Measurements from ENCODE around the gene TTC5.
"Not testable (repeated sequence)": the region's sequence is repeated elsewhere in the genome, so short reads cannot be mapped to it uniquely, and the experiment has no call there.

TTC5 gene

DNA sequence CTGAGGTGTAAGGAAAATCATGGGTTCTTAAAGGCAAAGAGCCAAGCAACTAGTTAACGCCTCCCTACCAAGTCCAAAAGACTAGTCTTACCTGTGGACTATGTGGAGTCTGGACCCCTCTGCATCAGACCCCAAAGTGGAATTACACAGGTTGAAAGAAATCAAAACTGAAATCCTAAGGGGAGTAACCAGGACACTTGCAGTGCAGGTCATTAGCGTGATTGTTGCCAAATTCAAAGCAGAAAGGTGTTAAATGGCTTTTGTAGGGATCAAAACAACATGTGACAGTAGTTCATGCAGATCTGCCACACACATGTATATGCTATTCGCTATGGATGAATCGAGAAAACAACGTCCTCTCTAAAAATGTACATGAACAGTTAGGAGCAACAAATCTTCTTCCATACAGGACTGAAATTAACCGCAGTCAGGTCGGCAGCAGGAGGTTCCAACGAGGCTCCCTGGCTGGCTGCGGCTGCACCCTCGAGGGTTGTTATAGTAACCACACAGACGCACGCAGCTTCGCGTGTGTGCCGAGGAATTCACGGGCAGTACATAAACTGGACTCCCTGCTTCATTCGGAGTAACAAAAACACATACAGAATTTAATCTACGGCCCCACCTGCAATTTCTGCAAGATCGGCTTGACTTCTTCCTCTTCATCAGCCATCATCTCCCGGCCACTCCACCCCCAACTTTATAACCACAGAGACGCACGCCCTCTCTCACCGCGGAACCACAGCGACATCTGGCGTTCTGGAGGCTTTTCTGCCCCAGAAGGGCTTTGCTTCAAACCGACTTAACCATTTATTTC lies at the start of gene TTC5:
TTC5 (minus strand) TSS at position 687 of the 814 bp plus-strand sequence; CDS start at position 673, 14 bp downstream.
- in situ Hi-C loops (cut with HindIII; ENCODE audit: low sequenced_read_pairs): no loop called here

DNA sequence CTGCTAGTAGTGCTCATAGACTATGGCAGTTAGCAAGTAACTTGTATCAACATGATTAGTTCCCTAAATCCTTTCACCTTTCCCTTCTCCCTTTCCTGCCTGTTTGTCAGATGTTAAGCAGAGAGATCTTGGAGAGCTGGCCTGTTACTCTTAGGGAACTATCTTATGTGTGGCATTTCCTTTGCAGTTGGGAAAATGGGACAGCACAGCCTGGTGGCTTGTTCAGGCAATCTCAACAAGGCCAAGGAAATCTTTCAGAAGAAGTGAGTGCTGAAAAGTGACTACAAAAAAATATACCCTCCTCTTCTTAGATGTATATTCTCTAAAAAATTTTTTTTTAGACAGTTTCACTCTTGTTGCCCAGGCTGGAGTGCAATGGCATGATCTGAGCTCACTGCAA lies 45.1 kb upstream of the TTC5 start:
- in situ Hi-C loops (cut with HindIII; ENCODE audit: low sequenced_read_pairs): no loop called here

GRCh38 chr14:20350282-20350681 lies 44.5 kb upstream of the TTC5 start:
- in situ Hi-C loops (cut with HindIII; ENCODE audit: low sequenced_read_pairs): no loop called here

DNA sequence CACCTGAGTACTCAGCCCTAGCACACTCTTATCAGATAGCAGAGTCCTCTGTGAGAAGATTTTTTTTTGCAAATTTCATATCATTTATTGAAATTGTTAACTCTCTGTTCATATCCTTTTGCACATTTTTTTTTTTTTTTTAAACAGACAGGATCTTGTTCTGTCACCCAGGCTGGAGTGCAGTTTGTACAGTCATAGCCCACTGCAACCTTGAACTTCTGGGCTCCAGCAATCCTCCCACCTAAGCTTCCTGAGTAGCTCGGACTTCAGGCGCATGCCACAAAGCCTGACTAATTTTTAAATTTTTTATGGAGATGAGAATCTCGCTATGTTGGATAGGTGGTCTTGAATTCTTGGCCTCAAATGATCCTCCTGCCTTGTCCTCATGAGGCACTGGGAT lies 42.0 kb upstream of the TTC5 start:
- in situ Hi-C loops (cut with HindIII; ENCODE audit: low sequenced_read_pairs): no loop called here

GRCh38 chr14:20346713-20347112 lies 41.0 kb upstream of the TTC5 start:
- in situ Hi-C loops (cut with HindIII; ENCODE audit: low sequenced_read_pairs): no loop called here

DNA sequence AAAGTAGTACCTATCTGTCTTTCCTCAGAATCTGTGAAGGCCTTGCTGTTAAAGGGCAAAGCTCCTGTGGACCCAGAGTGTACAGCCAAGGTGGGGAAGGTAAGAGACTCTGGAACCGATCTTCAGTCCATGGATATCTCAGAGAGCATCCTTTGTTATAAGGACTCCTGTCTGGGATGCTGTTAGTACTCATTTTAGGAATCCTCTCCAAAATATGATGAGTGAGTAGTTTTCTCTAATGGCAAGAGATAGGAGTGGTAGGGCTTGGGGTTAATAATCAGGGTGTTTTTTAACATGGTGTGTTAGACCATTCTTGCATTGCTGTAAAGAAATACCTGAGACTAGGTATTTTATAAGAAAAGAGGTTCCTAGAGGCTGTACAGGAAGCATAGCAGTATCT lies 39.6 kb upstream of the TTC5 start:
- in situ Hi-C loops (cut with HindIII; ENCODE audit: low sequenced_read_pairs): no loop called here

- in situ Hi-C loops (cut with HindIII; ENCODE audit: low sequenced_read_pairs): no loop called here
Observed at GRCh38 chr14:20343862-20344220, 38.1 kb upstream of the TTC5 start.

DNA sequence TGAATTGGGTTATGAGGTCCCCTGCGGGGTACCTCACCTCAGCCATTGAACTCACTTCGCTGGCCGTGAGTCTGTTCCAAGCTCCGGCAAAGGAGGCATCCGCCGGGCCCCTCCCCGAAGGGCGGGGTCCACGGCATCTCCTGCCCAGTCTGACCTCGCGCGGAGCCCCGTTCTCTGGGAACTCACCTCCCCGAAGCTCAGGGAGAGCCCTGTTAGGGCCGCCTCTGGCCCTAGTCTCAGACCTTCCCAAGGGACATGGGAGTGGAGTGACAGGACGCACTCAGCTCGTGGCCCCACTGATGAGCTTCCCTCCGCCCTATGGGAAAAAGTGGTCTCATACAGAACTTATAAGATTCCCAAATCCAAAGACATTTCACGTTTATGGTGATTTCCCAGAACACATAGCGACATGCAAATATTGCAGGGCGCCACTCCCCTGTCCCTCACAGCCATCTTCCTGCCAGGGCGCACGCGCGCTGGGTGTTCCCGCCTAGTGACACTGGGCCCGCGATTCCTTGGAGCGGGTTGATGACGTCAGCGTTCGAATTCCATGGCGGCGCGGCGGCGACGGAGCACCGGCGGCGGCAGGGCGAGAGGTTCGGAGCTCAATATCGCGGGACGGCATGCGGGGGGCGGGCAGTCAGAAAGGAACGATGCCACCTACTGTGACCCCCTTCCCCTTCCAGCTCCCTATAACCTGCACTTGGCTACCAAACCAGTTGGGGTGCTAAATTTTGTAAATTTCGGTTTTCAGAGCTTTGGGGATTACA lies 37.5 kb upstream of the TTC5 start, which contains the start of gene PARP2:
PARP2 (plus strand) TSS at position 544 of the 770 bp plus-strand sequence; CDS start at position 551, 7 bp downstream.
- in situ Hi-C loops (cut with HindIII; ENCODE audit: low sequenced_read_pairs): no loop called here

DNA sequence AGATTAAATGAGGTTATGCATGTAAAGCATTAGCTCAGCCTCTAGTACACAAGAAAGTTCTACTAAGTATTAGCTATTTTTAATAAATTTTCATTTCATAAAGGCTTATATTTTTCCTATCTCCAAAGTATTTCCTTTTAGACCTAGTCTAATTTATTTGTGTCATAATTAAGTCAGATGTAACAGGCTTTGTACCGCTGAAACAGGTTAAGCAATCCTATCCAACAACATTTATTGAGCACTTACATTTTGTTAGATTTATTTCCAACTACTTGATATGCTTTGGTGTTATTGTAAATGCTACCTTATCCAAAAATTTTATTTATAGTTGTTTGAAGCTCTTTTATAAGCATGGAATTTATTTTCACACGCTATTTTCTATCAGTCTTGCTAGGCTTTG lies 35.9 kb upstream of the TTC5 start:
- in situ Hi-C loops (cut with HindIII; ENCODE audit: low sequenced_read_pairs): no loop called here

GRCh38 chr14:20341032-20341431 lies 35.3 kb upstream of the TTC5 start:
- in situ Hi-C loops (cut with HindIII; ENCODE audit: low sequenced_read_pairs): not testable (repeated sequence)

- in situ Hi-C loops (cut with HindIII; ENCODE audit: low sequenced_read_pairs): no loop called here
Observed at GRCh38 chr14:20334017-20334416, 28.3 kb upstream of the TTC5 start.

DNA sequence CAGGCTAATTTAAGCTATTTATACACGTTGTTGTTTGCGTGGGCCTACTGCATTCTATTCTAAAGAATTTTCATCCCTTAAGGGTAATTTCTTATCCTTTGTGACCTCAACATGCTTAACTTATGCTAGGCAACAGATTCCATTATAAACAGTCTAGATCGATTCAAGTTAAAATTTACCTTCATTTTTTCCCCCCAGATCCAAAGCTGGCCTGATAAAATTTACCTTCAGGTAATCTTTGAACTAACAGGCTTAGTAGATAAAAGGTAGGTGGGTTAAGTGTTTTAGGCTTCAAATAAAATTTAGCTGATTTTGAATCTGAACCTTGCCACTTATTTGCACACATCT lies 27.7 kb upstream of the TTC5 start:
- in situ Hi-C loops (cut with HindIII; ENCODE audit: low sequenced_read_pairs): no loop called here

GRCh38 chr14:20332788-20333493 lies 27.2 kb upstream of the TTC5 start, which contains the start of gene CCNB1IP1:
TSS of gene CCNB1IP1 (minus strand) at chr14:20333279. CDS start at chr14:20316523, 16,756 bp downstream.
- in situ Hi-C loops (cut with HindIII; ENCODE audit: low sequenced_read_pairs): no loop called here

GRCh38 chr14:20332431-20332787 lies 26.7 kb upstream of the TTC5 start:
- in situ Hi-C loops (cut with HindIII; ENCODE audit: low sequenced_read_pairs): no loop called here

DNA sequence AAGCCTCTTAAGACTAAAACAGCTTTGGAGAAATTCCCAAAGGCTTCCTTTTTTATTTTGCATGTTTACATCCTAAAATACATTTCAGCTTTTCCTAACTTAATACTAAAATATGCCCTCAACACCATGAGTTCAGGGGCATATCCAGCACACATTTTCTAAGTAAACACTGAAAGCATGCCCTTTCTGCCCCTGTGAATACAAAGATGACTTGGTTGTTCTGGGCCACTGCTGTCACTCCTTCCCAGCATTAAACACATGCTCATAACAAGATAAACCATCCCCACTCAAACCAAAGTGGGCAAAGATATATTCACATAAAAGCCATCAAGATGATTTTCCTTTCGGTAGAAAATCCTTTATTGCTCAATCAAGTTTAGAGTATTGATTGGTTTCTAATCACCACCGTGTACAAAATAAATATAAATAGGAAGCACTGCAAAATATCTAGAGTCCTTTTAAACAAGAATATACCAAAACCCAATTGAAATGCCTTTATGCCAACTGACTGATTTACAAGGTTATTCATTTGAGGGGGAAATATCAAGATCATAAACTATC lies 25.4 kb upstream of the TTC5 start:
- in situ Hi-C loops (cut with HindIII; ENCODE audit: low sequenced_read_pairs): no loop called here

- in situ Hi-C loops (cut with HindIII; ENCODE audit: low sequenced_read_pairs): no loop called here
Observed at GRCh38 chr14:20329355-20329754, 23.6 kb upstream of the TTC5 start.

GRCh38 chr14:20328705-20329104 lies 23.0 kb upstream of the TTC5 start:
- in situ Hi-C loops (cut with HindIII; ENCODE audit: low sequenced_read_pairs): no loop called here

DNA sequence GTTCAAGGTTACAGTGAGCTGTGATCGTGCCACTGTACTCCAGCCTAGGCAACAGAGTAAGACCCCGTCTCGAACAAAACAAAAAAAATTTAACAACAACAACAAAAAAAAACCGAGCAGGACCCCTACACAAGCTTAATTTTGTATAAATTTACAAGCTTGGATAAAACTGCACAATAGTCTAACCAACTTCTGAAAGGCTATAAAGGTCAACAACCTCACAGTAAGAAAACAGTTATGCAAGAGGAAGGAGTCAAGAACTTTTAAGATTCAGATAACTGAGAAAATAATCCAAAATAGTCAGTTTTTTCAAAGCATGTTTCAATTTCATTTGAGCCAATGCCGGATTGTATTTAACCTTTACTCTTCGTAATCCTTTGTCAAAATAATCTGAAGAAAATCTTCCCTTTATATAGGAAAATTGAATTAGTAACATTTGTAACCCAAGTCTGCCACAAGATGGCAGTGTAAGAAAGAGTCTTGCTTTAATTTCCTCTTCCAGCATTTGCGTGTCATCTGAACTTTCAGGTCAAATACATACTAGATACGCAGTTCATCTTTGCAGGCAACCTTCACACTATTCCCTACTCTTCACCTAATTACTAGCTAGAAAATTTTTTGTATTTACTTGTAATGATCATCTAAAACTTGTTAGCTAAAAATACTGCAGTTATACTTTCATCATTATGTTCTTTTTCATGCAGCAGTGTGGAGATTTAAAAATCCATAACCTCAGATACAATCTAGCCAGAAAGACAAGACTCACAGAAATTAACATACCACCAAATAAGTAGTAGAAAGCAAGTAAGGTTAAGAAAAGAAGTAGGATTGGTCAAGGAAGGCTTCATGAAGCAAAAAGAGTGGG lies 21.5 kb upstream of the TTC5 start:
- in situ Hi-C loops (cut with HindIII; ENCODE audit: low sequenced_read_pairs): no loop called here

DNA sequence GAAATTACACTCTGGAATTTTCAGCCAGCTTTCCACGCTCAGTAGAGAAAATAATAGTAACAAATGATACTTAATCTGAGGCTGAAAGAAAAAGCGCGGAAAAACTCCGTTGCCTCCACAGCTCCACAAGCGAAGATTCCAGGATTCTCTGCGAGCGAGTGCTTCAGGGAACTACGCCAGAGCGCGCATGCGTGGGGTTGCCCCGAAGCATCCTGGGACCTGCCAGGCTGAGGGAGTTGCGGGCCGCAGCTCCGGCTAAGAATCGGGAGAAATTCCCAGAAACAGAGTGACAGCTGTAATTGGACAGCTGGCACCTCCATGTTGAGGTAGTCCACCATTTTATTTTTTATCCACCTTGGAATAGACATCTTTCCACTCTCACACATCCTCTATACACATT lies 12.0 kb upstream of the TTC5 start:
- in situ Hi-C loops (cut with HindIII; ENCODE audit: low sequenced_read_pairs): no loop called here

DNA sequence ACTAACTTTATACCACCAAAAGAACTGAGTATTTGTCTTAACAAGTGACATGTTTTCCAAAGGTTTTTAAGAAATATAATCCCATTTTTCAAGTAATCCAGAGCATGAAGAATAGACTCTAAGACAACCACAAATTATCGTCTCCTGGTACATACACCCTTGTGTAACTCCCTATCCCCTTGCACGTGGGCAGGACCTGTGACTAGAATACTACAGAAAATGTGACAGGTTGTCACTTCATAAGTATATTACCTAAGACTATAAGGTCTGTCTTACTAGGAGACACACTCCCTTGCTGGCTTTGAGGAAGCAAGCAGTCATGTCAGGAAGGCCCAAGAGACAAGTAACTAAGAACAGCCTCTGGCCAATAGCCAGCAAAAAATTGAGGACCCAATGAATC lies 8.3 kb upstream of the TTC5 start:
- in situ Hi-C loops (cut with HindIII; ENCODE audit: low sequenced_read_pairs): no loop called here

Data from DLD1 (cell line).